ENCODE measurements around the gene ZNF536. TPM values are rescaled to one million over a fixed set of nuclear protein-coding genes. Genes with fewer than 3 reads are reported as not detected.

The ZNF536 gene
- total and polyA plus RNA-seq, 2 of the 4 experiments (the other 2 are of a cell fraction) = not detected

- WGBS, 2 experiments (ENCODE audit: extremely low coverage in 2 of 2, insufficient read length in 1 of 2) = 64% methylated on average over 6 of the region's 13 CpGs; no CpG with 5 or more reads in 1 of the 2 experiments
- Histone ChIP-seq H2AK5ac (ENCODE audit: low read depth, low read length) (no peak overlapping the region), H3K23ac (ENCODE audit: low read depth, low read length) (no peak overlapping the region), H2BK20ac (ENCODE audit: low read depth, low read length) (no peak overlapping the region), H3K4ac (ENCODE audit: low read depth, low read length) (no peak overlapping the region), H2BK120ac (ENCODE audit: low read depth, low read length) (no peak overlapping the region), H3K4me2 (ENCODE audit: low read depth, low read length) (no peak overlapping the region), H3K27me3 (ENCODE audit: control insufficient read depth, insufficient read depth, low read length) (no peaks in the 10 kb centered on the region), H3K14ac (replicated peaks; ENCODE audit: low read depth, low read length) (no peak overlapping the region), H2BK5ac (ENCODE audit: low read depth, low read length, poor library complexity, severe bottlenecking) (no peak overlapping the region), H3K56ac (ENCODE audit: extremely low read depth, insufficient read depth, low read length) (no peak overlapping the region), H3K18ac (ENCODE audit: low read depth, low read length) (no peak overlapping the region), H2AK9ac (replicated peaks; ENCODE audit: low read depth, low read length, poor library complexity) (no peak overlapping the region), H4K91ac (ENCODE audit: insufficient read depth, low read depth, low read length) (no peak overlapping the region), H4K5ac (ENCODE audit: low read depth, low read length) (no peak overlapping the region), H2BK15ac (ENCODE audit: low read depth, low read length) (no peak overlapping the region), H3K27ac (ENCODE audit: insufficient read depth, low read length) (no peak overlapping the region), H3K36me3 (ENCODE audit: control insufficient read depth, insufficient read depth, low read length) (no peaks in the 10 kb centered on the region), H3K9me1 (ENCODE audit: insufficient read depth, low read length) (no peaks in the 10 kb centered on the region), H3K4me1 (ENCODE audit: control insufficient read depth, insufficient read depth, low read length) (no peaks in the 10 kb centered on the region), H3K79me1 (ENCODE audit: low read depth in 1 of 2, low read length in 2 of 2) (no peaks in the 10 kb centered on the region), H2AFZ (replicated peaks; ENCODE audit: low read length, poor library complexity) (peak overlapping the region; percentile 23), H4K20me1 (ENCODE audit: insufficient read depth, low read length) (no peaks in the 10 kb centered on the region), H3K9me3 (ENCODE audit: control insufficient read depth, insufficient read depth, low read length) (peaks cover 24% of the 10 kb centered on the region), H3K4me3 (ENCODE audit: insufficient read depth, low read depth, low read length) (no peak overlapping the region), H4K8ac (ENCODE audit: low read depth in 2 of 2, low read length in 2 of 2) (no peak overlapping the region), H3K9ac (ENCODE audit: low read depth, low read length) (no peak overlapping the region)
- in situ Hi-C loops (cut with MboI; ENCODE audit: low sequenced_read_pairs) = no loop called here
- no peak for TF ChIP-seq ELK1 (IDR thresholded peaks at IDR 0.05; ENCODE audit: borderline replicate concordance, low read depth, low read length)
- no peak for TF ChIP-seq POLR2A (IDR thresholded peaks at IDR 0.05; ENCODE audit: low read depth, low read length)
- no peak for TF ChIP-seq RCOR1 (IDR thresholded peaks at IDR 0.05; ENCODE audit: insufficient replicate concordance, low read length)
- TF ChIP-seq CHD1 (IDR thresholded peaks at IDR 0.05; ENCODE audit: low read depth, low read length) = no peak
- TF ChIP-seq MXI1 (IDR thresholded peaks at IDR 0.05; ENCODE audit: borderline replicate concordance, low read depth, low read length) = no peak
- TF ChIP-seq CEBPB (IDR thresholded peaks at IDR 0.05; ENCODE audit: low read depth, low read length) = no peak
- TF ChIP-seq NFE2L2 (IDR thresholded peaks at IDR 0.05; ENCODE audit: low read depth, low read length) = no peak
- no peak for TF ChIP-seq MAFK (IDR thresholded peaks at IDR 0.05; ENCODE audit: low read depth, low read length)
- no peak for TF ChIP-seq RFX5 (IDR thresholded peaks at IDR 0.05; ENCODE audit: low read depth, low read length)
- no peak for TF ChIP-seq USF2 (IDR thresholded peaks at IDR 0.05; ENCODE audit: low read depth, low read length)
- TF ChIP-seq RAD21 (IDR thresholded peaks at IDR 0.05; ENCODE audit: low read length) = no peak
- TF ChIP-seq SMC3 (IDR thresholded peaks at IDR 0.05; ENCODE audit: low read depth, low read length) = no peak
- TF ChIP-seq CTCF (conservative IDR thresholded peaks at IDR 0.05; ENCODE audit: low read depth, low read length) = no peak
- TF ChIP-seq FOS (IDR thresholded peaks at IDR 0.05; ENCODE audit: low read depth, low read length) = no peak
- intact Hi-C loops (cut with micrococcal nuclease) = no loop called here
- POLR2A ChIA-PET (ENCODE audit: unreplicated experiment) = no interaction called here
- DNase-seq (no peak), ATAC-seq (ENCODE audit: low read depth) (no peak)
- dilution Hi-C loops (cut with HindIII; ENCODE audit: low sequenced_read_pairs, unreplicated experiment) = no loop called here
- CTCF ChIA-PET = no interaction called here
- BruUV-seq (replicated peaks) = no TSS peak
Observed at GRCh38 chr19:30518965-30519606, 146.9 kb downstream of the ZNF536 start.

Data from IMR-90 (cell line).